ENCODE data around the gene GTPBP6. TPM values are rescaled to one million over a fixed set of nuclear protein-coding genes. Genes with fewer than 3 reads are reported as not detected.

Gene GTPBP6
- total RNA-seq, 1 experiment from 2014 or later = 37.4 TPM

DNA sequence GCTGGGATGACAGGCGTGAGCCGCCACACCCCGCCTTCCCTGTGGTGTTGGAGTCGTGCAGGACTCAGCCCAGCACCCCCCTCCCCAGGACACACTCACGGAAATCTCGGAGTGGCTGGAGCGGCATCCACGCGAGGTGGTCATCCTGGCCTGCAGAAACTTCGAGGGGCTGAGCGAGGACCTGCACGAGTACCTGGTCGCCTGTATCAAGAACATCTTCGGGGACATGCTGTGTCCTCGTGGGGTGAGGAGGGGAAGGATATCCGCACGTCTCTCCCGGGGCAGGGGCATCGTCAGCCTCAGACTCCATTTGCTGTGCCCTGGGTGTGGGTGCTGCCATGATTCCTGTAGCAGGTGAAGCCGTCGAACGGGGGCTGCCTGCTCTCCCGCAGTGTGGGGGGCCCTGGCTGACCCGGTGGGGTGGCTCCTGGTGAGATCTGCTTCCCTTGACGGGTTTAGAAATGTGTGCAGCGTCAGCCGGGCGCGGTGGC, 27.1 kb downstream of the GTPBP6 start:
- Histone ChIP-seq H3K4me3 (ENCODE audit: low read depth in 2 of 2, low read length in 2 of 2) (no peak overlapping the region), H3K4me1 (ENCODE audit: control insufficient read depth, insufficient read depth, low read length) (no peaks in the 10 kb centered on the region), H3K9me3 (ENCODE audit: control insufficient read depth, insufficient read depth, low read depth, low read length) (no peaks in the 10 kb centered on the region), H3K27ac (ENCODE audit: low read length) (no peak overlapping the region), H3K27me3 (ENCODE audit: control insufficient read depth, insufficient read depth, low read length) (no peaks in the 10 kb centered on the region), H3K36me3 (ENCODE audit: control insufficient read depth, insufficient read depth, low read length) (peaks cover 5% of the 10 kb centered on the region; the same call in 1 of the 2 replicates)
- intact Hi-C loops (cut with micrococcal nuclease; ENCODE audit: unreplicated experiment) (no loop called here), in situ Hi-C loops (cut with HindIII; ENCODE audit: low pct_unique_long_range_greater_than_20kb, low sequenced_read_pairs) (no loop called here)
- TF ChIP-seq TCF7L2 (IDR thresholded peaks at IDR 0.05; ENCODE audit: low read depth, low read length) = no peak
- TF ChIP-seq SIN3A (IDR thresholded peaks at IDR 0.05; ENCODE audit: borderline replicate concordance, insufficient read depth, low read depth, low read length) = no peak
- TF ChIP-seq, protein P1, sequence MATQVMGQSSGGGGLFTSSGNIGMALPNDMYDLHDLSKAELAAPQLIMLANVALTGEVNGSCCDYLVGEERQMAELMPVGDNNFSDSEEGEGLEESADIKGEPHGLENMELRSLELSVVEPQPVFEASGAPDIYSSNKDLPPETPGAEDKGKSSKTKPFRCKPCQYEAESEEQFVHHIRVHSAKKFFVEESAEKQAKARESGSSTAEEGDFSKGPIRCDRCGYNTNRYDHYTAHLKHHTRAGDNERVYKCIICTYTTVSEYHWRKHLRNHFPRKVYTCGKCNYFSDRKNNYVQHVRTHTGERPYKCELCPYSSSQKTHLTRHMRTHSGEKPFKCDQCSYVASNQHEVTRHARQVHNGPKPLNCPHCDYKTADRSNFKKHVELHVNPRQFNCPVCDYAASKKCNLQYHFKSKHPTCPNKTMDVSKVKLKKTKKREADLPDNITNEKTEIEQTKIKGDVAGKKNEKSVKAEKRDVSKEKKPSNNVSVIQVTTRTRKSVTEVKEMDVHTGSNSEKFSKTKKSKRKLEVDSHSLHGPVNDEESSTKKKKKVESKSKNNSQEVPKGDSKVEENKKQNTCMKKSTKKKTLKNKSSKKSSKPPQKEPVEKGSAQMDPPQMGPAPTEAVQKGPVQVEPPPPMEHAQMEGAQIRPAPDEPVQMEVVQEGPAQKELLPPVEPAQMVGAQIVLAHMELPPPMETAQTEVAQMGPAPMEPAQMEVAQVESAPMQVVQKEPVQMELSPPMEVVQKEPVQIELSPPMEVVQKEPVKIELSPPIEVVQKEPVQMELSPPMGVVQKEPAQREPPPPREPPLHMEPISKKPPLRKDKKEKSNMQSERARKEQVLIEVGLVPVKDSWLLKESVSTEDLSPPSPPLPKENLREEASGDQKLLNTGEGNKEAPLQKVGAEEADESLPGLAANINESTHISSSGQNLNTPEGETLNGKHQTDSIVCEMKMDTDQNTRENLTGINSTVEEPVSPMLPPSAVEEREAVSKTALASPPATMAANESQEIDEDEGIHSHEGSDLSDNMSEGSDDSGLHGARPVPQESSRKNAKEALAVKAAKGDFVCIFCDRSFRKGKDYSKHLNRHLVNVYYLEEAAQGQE (IDR thresholded peaks at IDR 0.05; ENCODE audit: insufficient read depth in 1 of 2, low read depth in 2 of 2, low read length in 1 of 2) = no peak
- TF ChIP-seq POLR2AphosphoS5 (IDR thresholded peaks at IDR 0.05; ENCODE audit: low read depth, low read length) = no peak
- TF ChIP-seq, protein P2, sequence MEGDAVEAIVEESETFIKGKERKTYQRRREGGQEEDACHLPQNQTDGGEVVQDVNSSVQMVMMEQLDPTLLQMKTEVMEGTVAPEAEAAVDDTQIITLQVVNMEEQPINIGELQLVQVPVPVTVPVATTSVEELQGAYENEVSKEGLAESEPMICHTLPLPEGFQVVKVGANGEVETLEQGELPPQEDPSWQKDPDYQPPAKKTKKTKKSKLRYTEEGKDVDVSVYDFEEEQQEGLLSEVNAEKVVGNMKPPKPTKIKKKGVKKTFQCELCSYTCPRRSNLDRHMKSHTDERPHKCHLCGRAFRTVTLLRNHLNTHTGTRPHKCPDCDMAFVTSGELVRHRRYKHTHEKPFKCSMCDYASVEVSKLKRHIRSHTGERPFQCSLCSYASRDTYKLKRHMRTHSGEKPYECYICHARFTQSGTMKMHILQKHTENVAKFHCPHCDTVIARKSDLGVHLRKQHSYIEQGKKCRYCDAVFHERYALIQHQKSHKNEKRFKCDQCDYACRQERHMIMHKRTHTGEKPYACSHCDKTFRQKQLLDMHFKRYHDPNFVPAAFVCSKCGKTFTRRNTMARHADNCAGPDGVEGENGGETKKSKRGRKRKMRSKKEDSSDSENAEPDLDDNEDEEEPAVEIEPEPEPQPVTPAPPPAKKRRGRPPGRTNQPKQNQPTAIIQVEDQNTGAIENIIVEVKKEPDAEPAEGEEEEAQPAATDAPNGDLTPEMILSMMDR (IDR thresholded peaks at IDR 0.05) = no peak
- ChIA-PET CTCF (no interaction called here), POLR2A (no interaction called here)
- DNase-seq (ENCODE audit: low read depth, low spot score) (no peak), ATAC-seq (no peak)
- no TSS peak for BruUV-seq (replicated peaks)

GRCh38 chrX:290476-291166, 28.0 kb downstream of the GTPBP6 start:
- Histone ChIP-seq H3K27me3 (ENCODE audit: control insufficient read depth, insufficient read depth, low read length) (no peaks in the 10 kb centered on the region), H3K9me3 (ENCODE audit: control insufficient read depth, insufficient read depth, low read depth, low read length) (no peaks in the 10 kb centered on the region), H3K27ac (ENCODE audit: low read length) (no peak overlapping the region), H3K36me3 (ENCODE audit: control insufficient read depth, insufficient read depth, low read length) (peaks cover 5% of the 10 kb centered on the region; the same call in 1 of the 2 replicates), H3K4me1 (ENCODE audit: control insufficient read depth, insufficient read depth, low read length) (no peaks in the 10 kb centered on the region), H3K4me3 (ENCODE audit: low read depth in 2 of 2, low read length in 2 of 2) (no peak overlapping the region)
- ATAC-seq (no peak), DNase-seq (ENCODE audit: low read depth, low spot score) (no peak)
- no TSS peak for BruUV-seq (replicated peaks)
- in situ Hi-C loops (cut with HindIII; ENCODE audit: low pct_unique_long_range_greater_than_20kb, low sequenced_read_pairs) = no loop called here
- POLR2A ChIA-PET = no interaction called here
- intact Hi-C loops (cut with micrococcal nuclease; ENCODE audit: unreplicated experiment) = no loop called here
- TF ChIP-seq, protein P1 (IDR thresholded peaks at IDR 0.05; ENCODE audit: insufficient read depth in 1 of 2, low read depth in 2 of 2, low read length in 1 of 2) = no peak
- TF ChIP-seq SIN3A (IDR thresholded peaks at IDR 0.05; ENCODE audit: borderline replicate concordance, insufficient read depth, low read depth, low read length) = no peak
- TF ChIP-seq POLR2AphosphoS5 (IDR thresholded peaks at IDR 0.05; ENCODE audit: low read depth, low read length) = no peak
- no peak for TF ChIP-seq TCF7L2 (IDR thresholded peaks at IDR 0.05; ENCODE audit: low read depth, low read length)
- TF ChIP-seq, protein P2 (IDR thresholded peaks at IDR 0.05) = no peak
- CTCF ChIA-PET = no interaction called here

Data from Panc1 (cell line).